Activated CD4-positive, alpha-beta T cell treated with anti-CD3 and anti-CD28 coated beads, Interleukin-2, amount 10 ng/mL, durations not matched to agents 24 days and 14 days (primary cell): ENCODE measurements around the gene GRID2IP. TPM values are rescaled to one million over a fixed set of nuclear protein-coding genes. Genes with fewer than 3 reads are reported as not detected.
"Not testable (repeated sequence)": the region's sequence is repeated elsewhere in the genome, so short reads cannot be mapped to it uniquely, and the experiment has no call there.

ENCODE experiments used
- DNase-seq: peaks from one replicate; pipeline ENCODE4 v3.0.0; 2022
- H3K27ac Mint-ChIP-seq: one replicate; pipeline ENCODE4 v1.8.0; 2022; ENCODE audit warnings: mild to moderate bottlenecking, mixed read lengths
- H3K27me3 Mint-ChIP-seq: one replicate; pipeline ENCODE4 v1.8.0; 2022; ENCODE audit warnings: mixed read lengths
- H3K36me3 Mint-ChIP-seq: one replicate; pipeline ENCODE4 v1.8.0; 2022; ENCODE audit warnings: low read depth, mild to moderate bottlenecking, mixed read lengths
- H3K4me1 Mint-ChIP-seq: one replicate; pipeline ENCODE4 v1.8.0; 2021; ENCODE audit warnings: mixed read lengths
- H3K4me3 Mint-ChIP-seq: one replicate; pipeline ENCODE4 v1.8.0; 2022; ENCODE audit warnings: mild to moderate bottlenecking, moderate library complexity, mixed read lengths
- H3K9me3 Mint-ChIP-seq: one replicate; pipeline ENCODE4 v1.8.0; 2021; ENCODE audit warnings: mixed read lengths
- intact Hi-C: fragments of 100-400 bp; cut with micrococcal nuclease; formaldehyde crosslinking; loops from one replicate; pipeline ENCODE4 v1.15.1; 2023
- total RNA-seq: library from RNA; stranded (reverse); gene quantifications from 2 replicates; pipeline ENCODE4 v1.2.3, GENCODE V29; 2022

Gene GRID2IP
- total RNA-seq, 1 donor from 2014 or later = not detected

DNA sequence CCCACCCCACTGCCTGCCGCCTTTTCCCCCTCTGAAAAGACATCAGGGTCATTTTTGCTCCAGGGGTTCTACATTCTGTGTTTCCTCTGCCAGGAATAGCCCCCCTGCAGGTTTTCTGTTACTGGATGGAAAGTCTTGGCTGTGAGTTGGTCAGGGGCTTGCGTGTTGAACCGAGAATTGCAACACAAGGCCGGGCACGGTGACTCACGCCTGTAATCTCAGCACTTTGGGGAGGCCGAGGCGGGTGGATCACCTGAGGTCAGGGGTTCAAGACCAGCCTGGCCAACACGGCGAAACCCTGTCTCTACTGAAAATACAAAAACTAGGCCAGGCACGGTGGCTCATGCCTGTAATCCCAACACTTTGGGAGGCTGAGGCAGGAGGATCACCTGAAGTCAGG is 101.4 kb downstream of the GRID2IP start:
- Mint-ChIP-seq H3K36me3 (peaks cover 13% of the 10 kb centered on the region), H3K4me3 (peak overlapping the region; percentile 32), H3K4me1 (peaks cover 13% of the 10 kb centered on the region)
- H3K27ac Mint-ChIP-seq, DNase-seq, intact Hi-C loops, H3K9me3 Mint-ChIP-seq, H3K27me3 Mint-ChIP-seq: not testable (repeated sequence)

GRCh38 chr7:6448943-6449543 is 102.2 kb downstream of the GRID2IP start:
- no peak for DNase-seq
- intact Hi-C loops = no loop called here
- H3K27ac Mint-ChIP-seq = peak overlapping the region; percentile 32
- peaks cover 13% of the 10 kb centered on the region for H3K4me1 Mint-ChIP-seq
- peaks cover 21% of the 10 kb centered on the region for H3K36me3 Mint-ChIP-seq
- no peaks in the 10 kb centered on the region for H3K9me3 Mint-ChIP-seq
- peak overlapping the region; percentile 94 for H3K4me3 Mint-ChIP-seq
- no peaks in the 10 kb centered on the region for H3K27me3 Mint-ChIP-seq

GRCh38 chr7:6447581-6448199 is 103.6 kb downstream of the GRID2IP start, which contains the start of gene DAGLB:
TSS of gene DAGLB (minus strand) at chr7:6447954. CDS start at chr7:6447842, 112 bp downstream.
- Mint-ChIP-seq H3K9me3 (no peaks in the 10 kb centered on the region), H3K27me3 (no peaks in the 10 kb centered on the region), H3K4me3 (peak within 1 kb of the TSS; percentile 94), H3K36me3 (peaks cover 26% of the 10 kb centered on the region), H3K27ac (peak within 1 kb of the TSS; percentile 93), H3K4me1 (peaks cover 16% of the 10 kb centered on the region)
- intact Hi-C loops = loop anchor here (1.0 kb wide), 1 partner anchor 9 kb away; no protein-coding TSS in a partner anchor
- DNase-seq = peak; percentile 99

Other genes starting within 250 kb of the GRID2IP start
- gene FAM220A, start 202.5 kb downstream of the GRID2IP start, total RNA-seq = 7.8 and 9.3 TPM in 2 replicates
- gene RAC1, start 176.9 kb downstream of the GRID2IP start, total RNA-seq = 172 and 176 TPM in 2 replicates
- gene DAGLB, start 103.5 kb downstream of the GRID2IP start, total RNA-seq = 18.8 and 26.8 TPM in 2 replicates
- gene KDELR2, start 67.3 kb downstream of the GRID2IP start, total RNA-seq = 64.0 and 73.8 TPM in 2 replicates
- 26.7 and 28.3 TPM in 2 replicates for gene ZDHHC4, start 26.0 kb upstream of the GRID2IP start, total RNA-seq
- gene INTS15, start 38.6 kb upstream of the GRID2IP start, total RNA-seq = 42.5 and 45.1 TPM in 2 replicates
- gene ZNF853, start 64.1 kb upstream of the GRID2IP start, total RNA-seq = 0.33 and 0.42 TPM in 2 replicates
- gene ZNF316, start 85.9 kb upstream of the GRID2IP start, total RNA-seq = 28.8 and 29.4 TPM in 2 replicates
- gene ZNF12, start 155.5 kb upstream of the GRID2IP start, total RNA-seq = 17.9 and 22.8 TPM in 2 replicates
- gene RSPH10B2, start 202.6 kb upstream of the GRID2IP start, total RNA-seq = 0.58 and 0.59 TPM in 2 replicates